Brain microvascular endothelial cell (primary cell): ENCODE results near the gene PPAN.

Source experiments
- DNase-seq: peaks from one replicate; pipeline ENCODE4 v3.0.0-alpha.2; 2020
- H3K27ac ChIP-seq: fragments of 250-450 bp; sonication (Bioruptor Pico); 2 replicates; pipeline ENCODE4 v1.5.1; 2020; ENCODE audit warnings: mild to moderate bottlenecking, moderate library complexity
- H3K27me3 ChIP-seq: fragments of 250-450 bp; sonication (Bioruptor Pico); replicated peaks from 2 replicates; pipeline ENCODE4 v1.5.1; 2020; ENCODE audit warnings: mild to moderate bottlenecking
- H3K36me3 ChIP-seq: fragments of 250-450 bp; sonication (Bioruptor Pico); replicated peaks from 2 replicates; pipeline ENCODE4 v1.5.1; 2020; ENCODE audit warnings: mild to moderate bottlenecking
- H3K4me3 ChIP-seq: 2 replicates; pipeline ENCODE4 v1.5.1; 2011; ENCODE audit warnings: low read depth, mild to moderate bottlenecking, control low read depth, low read length, moderate library complexity
- in situ Hi-C: cut with HindIII; loops from 2 replicates; pipeline ENCODE4 v1.10.0; 2017; ENCODE audit warnings: low sequenced_read_pairs, low pct_ligation_motif_present
- TF ChIP-seq, protein P1 (sequence below): IDR thresholded peaks from 2 replicates; pipeline ENCODE4 v1.5.1; 2011; ENCODE audit warnings: low read depth, mild to moderate bottlenecking, moderate library complexity, low read length, control low read depth, inconsistent platforms; ENCODE audit errors: missing control alignments

Gene PPAN

GRCh38 chr19:10137751-10138682, 31.9 kb downstream of the PPAN start:
- no peak overlapping the region for H3K27ac ChIP-seq
- H3K27me3 ChIP-seq, result no peaks in the 10 kb centered on the region
- in situ Hi-C loops, result no loop called here
- no peak for DNase-seq
- H3K4me3 ChIP-seq, result no peak overlapping the region
- peaks cover 82% of the 10 kb centered on the region for H3K36me3 ChIP-seq
- TF ChIP-seq, protein P1, sequence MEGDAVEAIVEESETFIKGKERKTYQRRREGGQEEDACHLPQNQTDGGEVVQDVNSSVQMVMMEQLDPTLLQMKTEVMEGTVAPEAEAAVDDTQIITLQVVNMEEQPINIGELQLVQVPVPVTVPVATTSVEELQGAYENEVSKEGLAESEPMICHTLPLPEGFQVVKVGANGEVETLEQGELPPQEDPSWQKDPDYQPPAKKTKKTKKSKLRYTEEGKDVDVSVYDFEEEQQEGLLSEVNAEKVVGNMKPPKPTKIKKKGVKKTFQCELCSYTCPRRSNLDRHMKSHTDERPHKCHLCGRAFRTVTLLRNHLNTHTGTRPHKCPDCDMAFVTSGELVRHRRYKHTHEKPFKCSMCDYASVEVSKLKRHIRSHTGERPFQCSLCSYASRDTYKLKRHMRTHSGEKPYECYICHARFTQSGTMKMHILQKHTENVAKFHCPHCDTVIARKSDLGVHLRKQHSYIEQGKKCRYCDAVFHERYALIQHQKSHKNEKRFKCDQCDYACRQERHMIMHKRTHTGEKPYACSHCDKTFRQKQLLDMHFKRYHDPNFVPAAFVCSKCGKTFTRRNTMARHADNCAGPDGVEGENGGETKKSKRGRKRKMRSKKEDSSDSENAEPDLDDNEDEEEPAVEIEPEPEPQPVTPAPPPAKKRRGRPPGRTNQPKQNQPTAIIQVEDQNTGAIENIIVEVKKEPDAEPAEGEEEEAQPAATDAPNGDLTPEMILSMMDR, result no peak

DNA sequence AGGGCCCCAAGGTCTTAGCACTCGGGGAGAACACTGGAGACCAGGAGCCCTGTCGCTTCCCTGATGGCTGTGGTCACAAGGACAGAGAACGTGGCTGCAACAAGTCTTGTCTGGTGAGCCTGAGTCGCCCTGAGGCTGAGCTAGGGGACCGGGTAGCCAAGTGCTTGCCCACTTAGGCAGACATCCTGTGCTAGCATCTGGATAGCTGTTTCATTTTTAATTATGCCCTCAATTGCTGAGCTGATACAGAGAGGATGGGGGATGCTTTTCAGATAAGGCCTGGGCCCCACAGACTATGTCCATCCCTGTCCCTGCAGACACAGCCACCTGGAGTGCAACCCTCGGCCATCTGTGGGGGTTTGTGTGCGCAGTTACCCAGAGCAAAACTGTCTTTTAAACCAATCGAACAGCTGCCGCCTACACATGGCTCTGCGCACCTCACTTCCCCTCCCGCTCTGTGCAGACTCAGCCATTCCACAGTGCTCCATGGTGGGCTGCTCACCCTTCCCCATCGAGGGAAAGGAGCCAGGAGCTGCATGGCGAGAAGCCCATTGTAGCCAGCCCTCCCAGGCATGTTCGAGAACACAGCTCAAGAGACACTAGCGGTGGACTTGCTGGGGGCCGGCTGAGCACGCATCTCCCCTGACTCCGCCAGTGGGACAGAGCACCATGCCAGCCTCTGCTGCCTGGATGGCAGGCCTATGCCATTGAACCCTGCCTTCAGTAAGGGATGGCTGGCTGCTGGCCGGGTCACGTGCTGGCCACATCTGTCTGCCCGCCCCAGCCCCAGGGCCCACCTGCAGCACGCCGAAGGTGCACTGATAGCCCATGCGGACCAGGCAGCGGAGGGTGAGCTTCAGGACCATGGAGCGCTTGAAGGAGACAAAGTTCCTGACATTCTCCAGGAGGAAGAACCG, 33.0 kb downstream of the PPAN start:
- H3K36me3 ChIP-seq, result peaks cover 85% of the 10 kb centered on the region
- no peaks in the 10 kb centered on the region for H3K27me3 ChIP-seq
- no peak overlapping the region for H3K27ac ChIP-seq
- no peak overlapping the region for H3K4me3 ChIP-seq
- TF ChIP-seq, protein P1, result no peak
- in situ Hi-C loops, result no loop called here
- DNase-seq, result no peak

GRCh38 chr19:10139952-10140351, 33.8 kb downstream of the PPAN start:
- in situ Hi-C loops, result no loop called here
- no peak overlapping the region for H3K27ac ChIP-seq
- no peaks in the 10 kb centered on the region for H3K27me3 ChIP-seq
- DNase-seq, result no peak
- TF ChIP-seq, protein P1, result no peak
- H3K36me3 ChIP-seq, result peaks cover 93% of the 10 kb centered on the region
- H3K4me3 ChIP-seq, result no peak overlapping the region

GRCh38 chr19:10141479-10141878, 35.3 kb downstream of the PPAN start:
- TF ChIP-seq, protein P1, result no peak
- in situ Hi-C loops, result no loop called here
- H3K4me3 ChIP-seq, result no peak overlapping the region
- no peak overlapping the region for H3K27ac ChIP-seq
- H3K27me3 ChIP-seq, result no peaks in the 10 kb centered on the region
- DNase-seq, result no peak
- H3K36me3 ChIP-seq, result peaks cover 97% of the 10 kb centered on the region

DNA sequence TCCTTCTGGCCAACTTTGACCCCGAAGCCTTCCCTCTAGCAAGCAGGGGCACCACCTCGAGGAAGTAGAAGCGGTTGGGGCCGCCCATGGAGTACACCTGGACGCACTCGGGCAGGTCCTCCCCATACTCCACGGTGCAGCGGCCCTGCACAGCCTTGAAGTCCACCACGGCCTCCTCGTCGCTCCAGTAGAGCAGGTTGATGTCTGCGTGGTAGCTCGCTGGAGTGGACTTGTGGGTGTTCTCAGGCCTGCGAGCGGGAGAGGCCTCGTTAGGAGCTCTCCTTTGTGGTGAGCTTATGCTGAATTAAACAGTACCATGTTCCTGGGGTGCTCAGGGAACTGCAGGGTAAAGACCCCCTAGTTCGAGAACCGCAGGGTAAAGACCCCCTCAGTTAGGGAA, 35.8 kb downstream of the PPAN start:
- no peak for DNase-seq
- in situ Hi-C loops, result no loop called here
- TF ChIP-seq, protein P1, result no peak
- Histone ChIP-seq H3K27me3 (no peaks in the 10 kb centered on the region), H3K36me3 (peaks cover 94% of the 10 kb centered on the region), H3K4me3 (no peak overlapping the region), H3K27ac (no peak overlapping the region)
